Activated T-cell treated with anti-CD3 and anti-CD28 coated beads for 4 hours (primary cell): Measurements from ENCODE around the gene EIPR1.
"Not testable (repeated sequence)": the region's sequence is repeated elsewhere in the genome, so short reads cannot be mapped to it uniquely, and the experiment has no call there.

ENCODE experiments used
- DNase-seq: peaks from one replicate; pipeline ENCODE4 v3.0.0-alpha.2; 2020

The EIPR1 gene

GRCh38 chr2:3302751-3303582, 74.7 kb downstream of the EIPR1 start:
- DNase-seq: no peak

GRCh38 chr2:3302421-3302750, 75.2 kb downstream of the EIPR1 start:
- DNase-seq: no peak

GRCh38 chr2:3301001-3301400, 76.6 kb downstream of the EIPR1 start:
- no peak for DNase-seq

DNA sequence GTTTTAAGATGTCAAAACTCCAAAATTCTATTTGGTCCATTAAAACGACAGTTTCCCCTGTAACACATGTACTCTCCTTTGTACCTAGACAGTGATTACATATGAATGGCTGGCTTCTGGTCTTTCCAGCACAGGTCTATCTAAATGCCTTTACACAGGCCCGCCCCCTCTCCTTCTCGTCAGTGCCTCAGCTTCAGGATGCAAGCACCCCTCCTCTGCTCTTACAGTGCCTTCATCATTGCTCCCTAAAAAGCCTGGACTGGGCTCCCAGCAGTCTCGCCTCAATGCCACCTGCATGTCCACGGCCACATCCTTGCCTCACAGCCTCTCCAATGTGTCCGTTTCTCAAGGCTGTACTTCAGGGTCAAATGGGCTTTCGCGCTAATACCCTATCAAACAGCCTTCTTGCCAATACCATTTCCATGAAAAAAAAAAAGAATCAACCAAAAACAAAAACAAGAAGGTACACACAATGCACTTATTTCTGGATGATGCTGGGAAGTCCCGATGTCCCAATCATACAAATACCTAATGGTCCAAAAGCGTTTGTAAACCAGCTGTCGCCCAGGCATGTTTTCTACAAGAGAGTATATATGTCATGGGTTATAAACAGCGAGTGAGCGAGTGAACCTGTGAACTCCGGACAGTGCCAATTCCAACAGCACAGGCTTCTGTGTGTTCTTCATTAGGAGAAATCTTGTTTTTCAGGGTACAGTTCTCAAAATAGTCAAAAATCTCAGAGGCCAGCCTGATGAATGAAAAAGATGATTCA, 77.2 kb downstream of the EIPR1 start:
- DNase-seq: no peak

DNA sequence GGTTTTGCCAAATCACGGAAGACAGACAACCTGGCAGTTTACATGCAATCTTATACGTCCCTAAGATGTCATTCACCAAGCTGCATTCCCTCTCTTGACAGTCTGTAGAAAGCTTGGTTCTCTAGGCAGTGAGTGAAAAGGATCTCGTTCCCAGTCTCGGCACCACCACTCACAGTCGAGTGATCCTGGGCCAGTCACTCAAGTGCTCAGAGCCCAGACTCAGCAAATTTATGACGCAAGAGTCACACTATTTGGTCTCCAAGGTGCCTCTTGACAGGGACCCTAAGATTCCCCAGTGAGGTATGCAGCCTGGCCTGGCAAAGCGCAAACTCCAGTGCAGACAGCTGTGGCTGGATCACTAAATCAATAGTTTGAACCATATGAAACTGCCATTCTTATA, 77.9 kb downstream of the EIPR1 start:
- no peak for DNase-seq

DNA sequence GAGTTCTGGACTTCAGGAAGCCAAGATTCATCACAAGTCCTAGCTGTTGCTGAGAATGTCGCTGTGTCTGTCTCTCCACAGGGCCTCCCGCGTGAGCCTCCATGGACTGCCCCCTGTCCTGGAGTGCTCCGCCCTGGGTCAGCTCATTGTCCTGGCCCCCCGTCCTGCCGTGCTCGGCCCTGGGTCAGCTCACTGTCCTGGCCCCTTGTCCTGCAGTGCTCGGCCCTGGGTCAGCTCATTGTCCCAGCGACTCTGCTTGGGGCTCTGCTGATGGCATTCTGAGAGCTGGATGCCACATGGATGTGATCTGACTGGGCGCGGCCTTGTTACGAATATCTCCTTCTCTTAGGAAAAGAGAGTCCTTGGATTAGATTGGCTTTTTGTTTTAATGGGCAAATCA, 78.5 kb downstream of the EIPR1 start:
- no peak for DNase-seq

GRCh38 chr2:3298191-3298590, 79.4 kb downstream of the EIPR1 start:
- DNase-seq: no peak

DNA sequence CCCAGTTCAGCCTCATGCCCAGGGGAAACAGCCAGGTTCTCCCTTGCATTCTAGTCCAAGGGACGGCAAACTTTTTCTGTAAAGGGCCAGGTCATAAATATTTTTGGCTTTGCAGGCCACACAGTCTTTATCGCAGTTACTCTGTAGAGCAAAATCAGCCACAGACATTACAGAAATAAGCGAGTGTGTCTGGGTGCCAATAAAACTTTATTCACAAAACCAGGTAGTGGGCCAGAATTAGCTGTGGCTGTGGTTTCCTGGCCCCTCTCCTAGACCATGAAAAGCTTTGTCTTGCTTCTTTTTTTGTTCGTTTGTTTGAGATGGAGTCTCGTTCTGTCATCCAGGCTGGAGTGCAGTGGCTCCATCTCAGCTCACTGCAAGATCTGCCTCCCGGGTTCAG, 80.1 kb downstream of the EIPR1 start:
- DNase-seq: no peak

GRCh38 chr2:3296182-3296972, 81.2 kb downstream of the EIPR1 start:
- no peak for DNase-seq

GRCh38 chr2:3294493-3294892, 83.1 kb downstream of the EIPR1 start:
- no peak for DNase-seq

DNA sequence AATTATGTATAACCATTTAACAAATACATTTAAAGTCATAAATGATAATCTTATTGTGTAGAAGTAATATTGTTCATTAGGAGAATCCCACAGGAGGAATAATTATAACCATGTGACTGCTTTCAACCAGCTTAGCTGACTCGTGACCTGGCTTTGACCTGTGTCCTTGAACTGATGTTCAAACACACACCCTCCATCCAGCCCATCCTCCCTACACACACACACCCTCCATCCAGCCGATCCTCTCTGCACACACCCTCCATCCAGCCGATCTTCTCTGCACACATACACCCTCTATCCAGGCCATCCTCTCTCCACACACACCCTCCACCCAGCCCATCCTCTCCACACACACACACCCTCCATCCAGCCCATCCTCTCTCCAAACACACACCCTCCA, 83.5 kb downstream of the EIPR1 start:
- DNase-seq: no peak

- DNase-seq: no peak
Measured at GRCh38 chr2:3293221-3293620, 84.4 kb downstream of the EIPR1 start.

DNA sequence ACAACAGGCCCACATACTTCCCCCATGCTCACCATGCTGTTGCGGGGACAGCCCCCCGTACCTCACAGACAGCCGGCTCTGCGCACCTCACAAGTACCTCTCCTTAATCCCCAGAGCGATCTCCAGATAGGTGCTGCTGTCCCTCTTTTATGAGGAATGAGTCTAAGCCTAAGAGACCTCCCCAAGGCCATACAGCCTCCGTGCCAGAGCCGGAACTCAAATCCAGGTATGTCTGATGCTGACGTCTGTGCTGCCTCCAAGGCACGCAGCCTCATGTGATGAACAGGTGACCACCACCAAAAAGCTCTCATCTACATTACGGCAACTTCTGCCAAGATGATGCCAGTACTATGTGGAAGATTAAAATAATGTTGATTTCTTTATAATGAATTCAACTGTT, 85.2 kb downstream of the EIPR1 start:
- DNase-seq: no peak

DNA sequence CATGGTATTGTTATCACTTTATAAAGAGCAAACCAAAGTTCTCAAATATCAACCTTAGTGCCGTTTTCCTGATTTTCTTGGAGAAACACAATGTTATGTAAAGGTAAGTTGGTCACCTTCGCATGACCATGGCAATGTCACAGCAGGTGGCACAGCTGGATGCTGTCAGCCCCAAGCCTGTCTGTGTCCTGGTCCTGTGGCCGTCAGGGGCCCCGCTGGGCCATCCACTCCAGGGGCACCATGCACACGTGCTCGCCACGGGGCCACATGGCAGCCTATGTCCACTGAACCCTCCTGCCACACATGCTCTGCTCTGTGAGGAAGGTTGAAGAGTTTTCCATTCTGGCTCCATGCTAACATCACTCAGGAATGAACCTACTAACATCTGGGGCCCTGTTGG, 85.9 kb downstream of the EIPR1 start:
- no peak for DNase-seq

DNA sequence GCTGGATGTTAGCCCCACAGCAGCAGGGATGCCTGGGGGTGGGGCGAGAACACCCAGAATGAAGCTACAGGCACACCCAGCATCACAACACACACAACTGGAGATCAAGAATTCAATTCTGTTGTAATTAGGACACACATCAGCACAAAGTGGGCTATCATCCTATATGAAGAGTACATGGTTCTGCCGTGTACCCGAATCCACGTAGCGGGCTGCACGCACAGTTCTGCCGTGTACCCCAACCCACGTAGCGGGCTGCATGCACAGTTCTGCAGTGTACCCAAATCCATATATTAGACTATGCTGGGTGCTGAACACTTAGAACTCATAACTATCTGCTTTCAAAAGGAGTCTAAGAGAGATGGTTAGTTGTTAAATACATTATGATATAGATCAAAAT, 86.5 kb downstream of the EIPR1 start:
- no peak for DNase-seq

DNA sequence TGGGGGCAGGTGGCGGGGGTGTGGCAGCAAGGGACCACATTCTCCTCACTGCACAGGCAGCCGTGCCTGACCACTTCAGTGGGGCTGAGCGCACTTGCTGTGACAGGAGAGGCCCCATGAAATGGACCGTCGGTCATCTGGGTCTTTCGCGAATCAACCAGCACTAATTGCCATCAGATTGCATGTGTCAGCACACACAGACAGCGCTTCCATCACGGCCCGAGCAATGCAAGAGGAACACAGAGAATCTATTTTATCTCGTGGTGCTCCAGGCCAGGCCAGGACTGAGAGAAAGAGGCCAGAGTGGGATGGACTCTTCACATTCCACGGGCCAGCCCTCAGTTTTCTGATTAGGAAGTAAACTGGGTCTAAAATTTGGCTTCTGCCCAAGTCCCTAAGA, 87.0 kb downstream of the EIPR1 start:
- DNase-seq: no peak

- DNase-seq: no peak
Measured at GRCh38 chr2:3289971-3290370, 87.6 kb downstream of the EIPR1 start.

GRCh38 chr2:3289526-3289925, 88.1 kb downstream of the EIPR1 start:
- DNase-seq: no peak

DNA sequence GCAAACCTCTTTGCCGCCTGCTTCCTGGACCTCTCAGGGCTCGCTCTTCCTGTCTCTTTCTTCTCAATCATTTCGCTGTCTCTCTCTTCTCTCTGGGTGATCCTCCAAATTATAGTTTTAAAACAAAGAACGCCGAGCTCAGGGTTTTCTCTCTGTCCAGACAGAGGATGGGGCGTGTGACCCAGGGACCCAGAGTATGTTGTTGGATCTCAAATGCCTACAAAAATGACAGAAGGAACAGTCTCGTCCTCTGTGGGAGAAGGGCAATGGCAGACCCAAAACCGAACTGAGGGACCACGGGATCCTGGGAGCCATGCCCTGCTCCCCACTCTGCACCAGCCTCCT, 88.5 kb downstream of the EIPR1 start:
- no peak for DNase-seq

- no peak for DNase-seq
Measured at GRCh38 chr2:3288470-3289170, 89.0 kb downstream of the EIPR1 start.

DNA sequence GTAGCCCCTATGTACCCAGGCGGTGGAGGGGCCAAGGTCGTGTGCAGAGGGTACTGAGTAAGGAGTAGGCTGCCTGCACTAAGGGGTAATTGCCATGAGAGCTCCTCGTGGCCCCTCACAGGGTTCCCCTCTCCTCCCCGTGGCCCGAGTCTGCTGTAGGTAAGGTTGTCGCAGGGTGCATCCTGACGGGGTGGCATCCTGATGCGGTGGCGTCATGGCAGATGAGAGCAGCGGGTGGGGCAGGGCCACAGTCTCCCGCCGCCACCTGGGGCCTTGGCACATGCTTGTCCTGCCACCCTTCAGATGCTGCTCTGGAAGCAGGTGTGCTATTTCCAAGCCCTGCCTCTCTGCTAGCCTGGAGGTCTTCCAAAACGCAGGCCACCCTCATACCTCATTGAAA, 89.7 kb downstream of the EIPR1 start:
- no peak for DNase-seq

DNA sequence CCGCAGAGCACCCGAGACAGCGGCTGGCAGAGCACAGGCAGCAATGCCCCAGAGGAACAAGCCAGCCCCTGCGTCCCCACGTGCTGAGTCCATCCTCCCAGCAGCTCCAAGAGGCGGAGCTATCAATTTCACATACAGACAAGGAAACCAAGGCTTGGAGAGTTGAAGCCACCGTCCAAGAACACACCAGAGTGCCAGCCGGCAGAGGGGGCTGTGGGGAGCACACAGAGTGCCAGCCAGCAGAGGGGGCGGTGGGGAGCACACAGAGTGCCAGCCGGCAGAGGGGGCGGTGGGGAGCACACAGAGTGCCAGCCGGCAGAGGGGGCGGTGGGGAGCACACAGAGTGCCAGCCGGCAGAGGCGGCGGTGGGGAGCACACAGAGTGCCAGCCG, 91.0 kb downstream of the EIPR1 start:
- not testable (repeated sequence) for DNase-seq
